ENCODE data around the gene BTBD6. TPM values are rescaled to one million over a fixed set of nuclear protein-coding genes. Genes with fewer than 3 reads are reported as not detected.

BTBD6 gene
- total RNA-seq, 2 donors from 2014 or later: 26.9 to 34.9 TPM

- no peaks in the 10 kb centered on the region for H3K9me3 ChIP-seq
- peak; percentile 39 to 68 for TF ChIP-seq CTCF (IDR thresholded peaks at IDR 0.05)
- no peaks in the 10 kb centered on the region for H3K36me3 ChIP-seq
- no peak overlapping the region for H3K4me3 ChIP-seq
- DNase-seq (ENCODE audit: low spot score): no peak
- H3K4me1 ChIP-seq: peaks cover 0 to 22% of the 10 kb centered on the region in 2 donors
- no peaks in the 10 kb centered on the region for H3K27me3 ChIP-seq
- no peak overlapping the region for H3K27ac ChIP-seq
Measured at GRCh38 chr14:105281371-105282097, 33.2 kb downstream of the BTBD6 start.

- no peak for DNase-seq (ENCODE audit: low spot score)
- no peaks in the 10 kb centered on the region for H3K27me3 ChIP-seq
- H3K9me3 ChIP-seq: no peaks in the 10 kb centered on the region
- H3K36me3 ChIP-seq: no peaks in the 10 kb centered on the region
- H3K4me3 ChIP-seq: no peak overlapping the region
- H3K27ac ChIP-seq: no peak overlapping the region
- TF ChIP-seq CTCF (IDR thresholded peaks at IDR 0.05): no peak
- H3K4me1 ChIP-seq: peaks cover 0 to 22% of the 10 kb centered on the region in 2 donors
Measured at GRCh38 chr14:105282098-105282725, 33.9 kb downstream of the BTBD6 start.

- H3K27ac ChIP-seq: no peak overlapping the region
- H3K4me3 ChIP-seq: no peak overlapping the region
- no peak for DNase-seq (ENCODE audit: low spot score)
- H3K36me3 ChIP-seq: no peaks in the 10 kb centered on the region
- no peaks in the 10 kb centered on the region for H3K9me3 ChIP-seq
- TF ChIP-seq CTCF (IDR thresholded peaks at IDR 0.05): no peak
- H3K27me3 ChIP-seq: no peaks in the 10 kb centered on the region
- H3K4me1 ChIP-seq: peaks cover 0 to 22% of the 10 kb centered on the region in 2 donors
Measured at GRCh38 chr14:105283028-105283427, 34.7 kb downstream of the BTBD6 start.

GRCh38 chr14:105283899-105284298, 35.6 kb downstream of the BTBD6 start:
- Histone ChIP-seq H3K4me1 (peaks cover 0 to 22% of the 10 kb centered on the region in 2 donors), H3K36me3 (no peaks in the 10 kb centered on the region), H3K9me3 (no peaks in the 10 kb centered on the region), H3K4me3 (no peak overlapping the region), H3K27ac (no peak overlapping the region), H3K27me3 (no peaks in the 10 kb centered on the region)
- TF ChIP-seq CTCF (IDR thresholded peaks at IDR 0.05): no peak
- no peak for DNase-seq (ENCODE audit: low spot score)

- no peak overlapping the region for H3K27ac ChIP-seq
- no peaks in the 10 kb centered on the region for H3K36me3 ChIP-seq
- H3K4me1 ChIP-seq: peaks cover 0 to 22% of the 10 kb centered on the region in 2 donors
- no peaks in the 10 kb centered on the region for H3K27me3 ChIP-seq
- no peak for TF ChIP-seq CTCF (IDR thresholded peaks at IDR 0.05)
- H3K4me3 ChIP-seq: no peak overlapping the region
- no peak for DNase-seq (ENCODE audit: low spot score)
- no peaks in the 10 kb centered on the region for H3K9me3 ChIP-seq
Measured at GRCh38 chr14:105285174-105285573, 36.8 kb downstream of the BTBD6 start.

All from right atrium auricular region (tissue), 2 donors.